GM20000 (cell line): ENCODE results near the gene UFD1.

Source experiments
- DNase-seq: peaks from one replicate; pipeline ENCODE4 v3.0.0; 2012; ENCODE audit warnings: low spot score
- TF ChIP-seq, protein P1 (sequence below): IDR thresholded peaks from 2 replicates; pipeline ENCODE4 v1.5.1; 2012; ENCODE audit warnings: mild to moderate bottlenecking, control low read depth; ENCODE audit errors: extremely low read depth, missing control alignments

The UFD1 gene

DNA sequence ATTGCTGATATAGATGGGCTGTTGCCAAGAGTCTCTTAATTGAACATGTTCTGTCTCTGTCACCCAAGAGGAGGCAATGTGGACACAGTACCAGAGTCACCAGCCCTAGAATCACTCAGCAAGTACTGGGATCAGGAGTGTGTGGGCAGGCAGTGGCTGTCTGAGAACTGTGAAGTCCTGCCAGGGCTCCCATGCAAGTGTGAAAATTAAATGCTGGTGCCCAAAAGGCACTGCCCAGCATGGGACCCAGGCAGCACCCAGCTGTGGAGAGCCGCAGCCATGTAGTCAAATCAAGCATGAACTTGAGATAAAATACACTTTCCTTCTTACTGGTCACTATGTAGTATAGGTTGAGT lies 67.3 kb downstream of the UFD1 start:
- TF ChIP-seq, protein P1, sequence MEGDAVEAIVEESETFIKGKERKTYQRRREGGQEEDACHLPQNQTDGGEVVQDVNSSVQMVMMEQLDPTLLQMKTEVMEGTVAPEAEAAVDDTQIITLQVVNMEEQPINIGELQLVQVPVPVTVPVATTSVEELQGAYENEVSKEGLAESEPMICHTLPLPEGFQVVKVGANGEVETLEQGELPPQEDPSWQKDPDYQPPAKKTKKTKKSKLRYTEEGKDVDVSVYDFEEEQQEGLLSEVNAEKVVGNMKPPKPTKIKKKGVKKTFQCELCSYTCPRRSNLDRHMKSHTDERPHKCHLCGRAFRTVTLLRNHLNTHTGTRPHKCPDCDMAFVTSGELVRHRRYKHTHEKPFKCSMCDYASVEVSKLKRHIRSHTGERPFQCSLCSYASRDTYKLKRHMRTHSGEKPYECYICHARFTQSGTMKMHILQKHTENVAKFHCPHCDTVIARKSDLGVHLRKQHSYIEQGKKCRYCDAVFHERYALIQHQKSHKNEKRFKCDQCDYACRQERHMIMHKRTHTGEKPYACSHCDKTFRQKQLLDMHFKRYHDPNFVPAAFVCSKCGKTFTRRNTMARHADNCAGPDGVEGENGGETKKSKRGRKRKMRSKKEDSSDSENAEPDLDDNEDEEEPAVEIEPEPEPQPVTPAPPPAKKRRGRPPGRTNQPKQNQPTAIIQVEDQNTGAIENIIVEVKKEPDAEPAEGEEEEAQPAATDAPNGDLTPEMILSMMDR: no peak
- no peak for DNase-seq

DNA sequence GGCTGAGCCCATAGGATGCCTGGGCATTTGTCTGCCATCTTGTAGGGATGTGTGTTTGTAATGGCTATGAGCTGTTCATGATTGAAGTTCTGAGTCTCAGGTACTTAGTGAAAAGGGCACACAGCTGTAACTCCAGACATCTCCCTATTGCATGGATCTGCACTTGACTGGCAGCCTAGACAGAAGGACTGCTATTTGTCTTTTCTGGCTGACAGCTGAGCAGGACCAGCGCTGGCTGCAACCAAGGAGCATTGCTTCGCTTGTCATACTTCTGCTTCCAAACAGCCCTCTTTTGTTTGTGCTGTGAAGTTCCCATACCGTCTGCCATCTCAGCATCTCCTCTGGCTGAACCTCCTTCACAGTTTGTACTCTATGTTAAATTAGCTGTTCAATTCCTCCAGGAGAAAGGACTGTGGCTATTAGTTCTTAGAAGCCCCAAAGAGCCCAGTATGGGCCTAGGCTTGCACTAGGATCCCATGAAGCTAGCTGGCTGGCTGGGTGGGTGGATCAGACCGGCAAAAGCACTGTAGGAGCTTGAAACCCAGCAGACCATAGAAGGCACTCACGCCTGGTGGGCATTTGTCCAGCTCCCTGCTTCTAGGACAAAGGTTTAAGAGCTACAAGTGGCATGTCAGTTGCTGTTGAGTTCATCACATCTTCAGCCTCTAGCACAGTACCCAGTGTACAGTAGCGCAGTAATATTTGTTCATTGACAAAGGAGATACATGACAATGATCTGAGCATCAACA lies 67.9 kb downstream of the UFD1 start:
- no peak for DNase-seq

DNA sequence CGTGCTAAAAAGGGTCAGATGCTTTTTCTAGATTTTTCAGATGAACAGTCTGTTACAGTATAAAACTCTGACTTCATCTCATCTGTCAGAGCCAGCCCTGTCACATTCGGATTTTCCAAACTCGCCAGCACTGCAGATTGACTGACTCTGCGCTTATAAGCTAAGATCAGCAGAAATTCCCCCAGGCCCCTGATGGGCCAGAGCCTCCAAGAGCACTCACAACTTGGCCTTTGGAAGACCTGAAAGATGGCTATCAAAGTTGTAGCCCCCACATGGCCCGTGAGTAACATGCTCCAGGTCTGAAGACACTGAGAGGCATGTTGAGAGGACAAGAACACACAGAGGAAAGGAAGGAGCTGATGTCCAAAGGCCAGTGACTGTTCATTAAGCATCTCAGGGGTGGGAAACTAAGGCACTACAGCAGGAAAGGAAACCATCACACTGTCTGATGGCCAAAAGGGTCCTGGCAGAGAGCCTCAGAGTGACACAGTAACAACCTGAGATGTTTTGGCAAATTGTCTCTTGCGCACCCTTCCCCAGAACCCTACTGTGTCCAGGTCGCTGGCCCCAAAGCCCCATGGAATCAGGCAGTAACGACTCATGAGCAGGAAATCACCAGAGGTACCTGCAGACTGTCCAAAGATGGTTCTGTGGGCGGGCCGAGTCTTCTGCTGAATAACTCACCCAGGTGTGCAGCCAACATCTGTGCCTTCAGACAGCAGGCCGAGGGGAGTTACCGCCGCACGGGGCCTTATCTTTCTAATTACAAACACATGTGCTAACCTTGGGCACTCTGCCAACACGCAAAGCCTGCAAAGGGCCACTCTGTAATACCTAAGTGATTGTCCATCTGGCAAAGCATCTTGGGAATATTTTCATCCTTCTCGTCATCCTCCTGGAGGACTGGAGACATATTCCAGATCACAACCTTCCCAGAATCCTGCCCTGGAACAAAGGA lies 71.1 kb downstream of the UFD1 start:
- DNase-seq: no peak
- TF ChIP-seq, protein P1: no peak

More for the DNA sequence above, 67.9 kb downstream of the UFD1 start:
- TF ChIP-seq, protein P1: no peak

DNA sequence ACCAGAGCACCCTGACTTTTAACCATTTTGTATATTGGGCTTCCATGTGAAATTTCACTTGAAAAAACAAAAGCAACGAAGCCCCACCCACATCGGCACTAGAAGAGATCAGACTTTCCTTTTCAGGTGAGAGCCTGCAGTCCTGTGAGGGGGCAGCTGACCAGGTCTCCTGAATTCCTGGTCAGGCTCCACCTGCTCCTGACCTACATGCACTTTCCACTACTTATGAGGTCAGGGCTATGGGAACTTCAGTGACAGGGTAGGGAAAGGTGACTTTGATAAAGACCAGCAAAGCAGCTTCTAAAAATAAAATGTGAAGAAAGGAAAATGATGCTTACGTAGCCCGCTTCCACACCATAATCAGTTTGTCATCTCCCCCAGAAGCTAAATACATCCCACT lies 72.1 kb downstream of the UFD1 start:
- no peak for DNase-seq
- TF ChIP-seq, protein P1: no peak

DNA sequence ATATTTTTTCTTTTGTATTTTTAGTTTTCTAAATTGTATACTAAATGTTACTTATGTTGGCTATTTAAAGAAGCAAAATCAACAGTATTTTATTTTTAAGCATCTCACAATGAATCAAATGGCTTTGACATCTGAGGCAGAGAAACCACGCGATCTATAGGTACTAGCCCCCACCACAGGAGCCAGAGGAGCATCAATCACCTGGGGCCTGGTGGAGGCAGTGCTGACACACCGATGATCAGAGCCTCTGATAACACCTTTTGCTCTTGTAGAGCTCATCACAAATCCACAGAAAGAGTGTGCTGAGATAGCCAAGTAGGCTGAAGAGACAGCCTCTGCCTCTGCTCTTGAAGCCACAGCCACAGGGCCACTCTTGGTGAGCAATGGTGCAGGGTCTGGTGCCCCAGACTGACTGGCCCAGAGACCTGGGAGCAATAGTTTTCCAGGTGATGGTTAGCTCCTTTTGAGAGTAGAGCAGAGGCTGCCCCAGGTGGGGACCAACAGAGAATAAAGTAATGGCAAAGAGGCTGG lies 72.6 kb downstream of the UFD1 start:
- DNase-seq: no peak
- TF ChIP-seq, protein P1: no peak

DNA sequence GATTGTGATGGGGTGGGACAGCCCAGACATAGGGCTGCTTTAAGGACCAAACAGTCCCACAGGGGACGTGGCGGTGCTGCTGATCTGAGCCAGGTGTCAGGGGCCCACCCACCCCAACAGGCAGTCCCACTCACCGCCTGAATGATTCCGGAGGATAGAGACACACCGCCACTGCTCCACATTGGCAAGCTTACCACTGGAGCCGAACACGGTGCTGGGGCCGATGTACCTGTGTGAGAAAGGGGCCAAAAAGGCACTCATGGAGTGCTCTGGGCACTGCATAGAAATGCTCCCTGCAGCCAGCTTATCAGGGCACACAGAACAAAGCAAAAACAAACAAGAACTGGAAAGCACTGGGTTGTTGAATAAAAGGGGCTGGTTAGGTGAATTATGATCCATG lies 73.3 kb downstream of the UFD1 start:
- no peak for DNase-seq
- TF ChIP-seq, protein P1: no peak

DNA sequence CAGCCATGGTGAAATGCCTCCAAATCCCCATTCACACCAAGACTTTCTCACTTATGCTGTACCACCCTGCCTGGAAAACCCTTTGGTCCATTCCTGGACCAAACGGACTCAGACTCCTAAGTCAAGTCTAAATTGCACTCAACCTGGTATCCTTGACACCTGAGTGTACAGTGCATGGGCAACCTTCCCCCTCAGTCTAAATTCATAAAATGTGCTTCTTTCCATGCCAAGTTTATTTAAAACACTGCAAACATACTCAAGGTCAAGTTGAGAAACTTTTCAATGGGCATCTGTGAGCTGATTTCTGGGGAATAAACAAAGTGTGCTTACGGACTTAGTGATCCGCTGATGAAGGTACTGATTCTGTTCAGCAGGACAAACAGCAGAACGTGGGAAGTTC lies 73.9 kb downstream of the UFD1 start:
- TF ChIP-seq, protein P1: no peak
- DNase-seq: no peak
